Measurements from ENCODE around the gene TYW1B.
"Not testable (repeated sequence)": the region's sequence is repeated elsewhere in the genome, so short reads cannot be mapped to it uniquely, and the experiment has no call there.

Gene TYW1B

DNA sequence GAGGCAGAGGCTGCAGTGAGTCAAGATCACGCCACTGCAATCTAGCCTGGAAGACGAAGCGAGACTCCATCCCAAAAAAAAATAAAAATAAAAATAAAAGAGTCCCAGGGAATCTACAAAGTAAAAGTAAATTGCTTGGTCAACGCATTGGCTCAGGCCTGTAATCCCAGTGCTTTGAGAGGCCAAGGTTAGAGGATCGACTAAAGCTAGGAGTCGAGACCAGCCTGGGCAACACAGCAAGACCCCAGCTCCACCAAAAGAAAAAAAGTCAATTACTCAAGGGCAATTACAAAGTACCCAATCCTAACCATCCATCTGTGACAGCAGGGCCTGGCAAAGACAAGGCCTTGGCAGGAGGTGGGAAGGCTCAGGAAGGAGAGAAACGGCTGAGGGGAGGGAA lies 288.3 kb downstream of the TYW1B start:
- no peak for DNase-seq (ENCODE audit: low read depth)
- H3K4me3 ChIP-seq (ENCODE audit: low read length), result no peak overlapping the region
- no peak for TF ChIP-seq CTCF (conservative IDR thresholded peaks at IDR 0.05; ENCODE audit: low read depth, low read length)

DNA sequence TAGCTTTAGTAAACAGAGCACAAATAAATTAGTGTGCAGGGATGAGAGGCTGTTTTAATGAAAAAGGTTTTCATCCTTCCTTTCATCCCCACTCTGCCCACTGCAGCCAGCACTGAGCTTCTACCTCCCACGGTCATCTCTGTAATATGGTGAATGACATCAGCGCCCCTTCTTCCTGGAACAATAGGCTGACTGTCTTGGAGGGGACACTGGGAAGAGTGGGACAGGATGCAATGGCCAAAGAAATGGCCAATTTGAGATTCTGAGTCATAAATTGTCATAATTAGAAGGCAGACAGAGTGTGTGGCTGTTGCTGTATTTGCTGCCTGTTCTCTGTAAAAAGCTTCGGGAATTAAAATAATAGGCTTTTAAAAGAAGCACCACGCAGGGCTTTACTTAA lies 289.1 kb downstream of the TYW1B start:
- no peak for DNase-seq (ENCODE audit: low read depth)
- no peak for TF ChIP-seq CTCF (conservative IDR thresholded peaks at IDR 0.05; ENCODE audit: low read depth, low read length)
- H3K4me3 ChIP-seq (ENCODE audit: low read length), result no peak overlapping the region

- no peak for DNase-seq (ENCODE audit: low read depth)
- no peak overlapping the region for H3K4me3 ChIP-seq (ENCODE audit: low read length)
- no peak for TF ChIP-seq CTCF (conservative IDR thresholded peaks at IDR 0.05; ENCODE audit: low read depth, low read length)
Measured at GRCh38 chr7:72538147-72538546, 289.9 kb downstream of the TYW1B start.

GRCh38 chr7:72536038-72536437 lies 292.0 kb downstream of the TYW1B start:
- DNase-seq (ENCODE audit: low read depth); H3K4me3 ChIP-seq (ENCODE audit: low read length): not testable (repeated sequence)

GRCh38 chr7:72531048-72531447 lies 297.0 kb downstream of the TYW1B start:
- H3K4me3 ChIP-seq (ENCODE audit: low read length); DNase-seq (ENCODE audit: low read depth): not testable (repeated sequence)

Data from retinal pigment epithelial cell (primary cell).